GM23338 (cell line): ENCODE data around the gene MTRFR. TPM values are rescaled to one million over a fixed set of nuclear protein-coding genes. Genes with fewer than 3 reads are reported as not detected.
"Not testable (repeated sequence)": the region's sequence is repeated elsewhere in the genome, so short reads cannot be mapped to it uniquely, and the experiment has no call there.

ENCODE experiments used
- ATAC-seq: fragments of 200-7000 bp; cut with Tn5 transposase; 3 replicates; pipeline ENCODE4 v1.9.1; 2020
- DNase-seq: peaks from one replicate; pipeline ENCODE4 v3.0.0-alpha.2; 2015; ENCODE audit warnings: low spot score
- H2AFZ ChIP-seq: fragments of 200-600 bp; sonication (generic); 2 replicates; pipeline ENCODE4 v1.8.0; 2016; ENCODE audit warnings: antibody characterized with exemption, mild to moderate bottlenecking, moderate library complexity
- H3F3A ChIP-seq: fragments of 200-600 bp; sonication (generic); replicated peaks from 2 replicates; pipeline ENCODE4 v1.8.0; 2017; ENCODE audit warnings: antibody characterized with exemption, mixed run types, low read depth
- H3K27ac ChIP-seq: fragments of 200-600 bp; sonication (generic); 2 replicates; pipeline ENCODE4 v1.6.1; 2016; ENCODE audit warnings: low read depth
- H3K27me3 ChIP-seq: fragments of 200-600 bp; sonication (generic); 2 replicates; pipeline ENCODE4 v1.8.0; 2016; ENCODE audit warnings: mild to moderate bottlenecking, mixed run types, moderate library complexity; ENCODE audit not compliant: insufficient read depth
- H3K36me3 ChIP-seq: fragments of 200-600 bp; sonication (generic); 2 replicates; pipeline ENCODE4 v1.8.0; 2016; ENCODE audit warnings: mild to moderate bottlenecking; ENCODE audit not compliant: insufficient read depth
- H3K4me1 ChIP-seq: fragments of 200-600 bp; sonication (generic); 2 replicates; pipeline ENCODE4 v1.8.0; 2016; ENCODE audit warnings: mild to moderate bottlenecking, moderate library complexity; ENCODE audit not compliant: insufficient read depth
- H3K4me2 ChIP-seq: fragments of 200-600 bp; sonication (generic); 2 replicates; pipeline ENCODE4 v1.7.1; 2017; ENCODE audit warnings: mixed run types
- H3K4me3 ChIP-seq: fragments of 200-600 bp; sonication (generic); 2 replicates; pipeline ENCODE4 v1.6.1; 2016; ENCODE audit warnings: mixed run types
- H3K79me2 ChIP-seq: fragments of 200-600 bp; sonication (generic); replicated peaks from 2 replicates; pipeline ENCODE4 v1.8.0; 2017; ENCODE audit warnings: mild to moderate bottlenecking; ENCODE audit not compliant: insufficient read depth
- H3K9me2 ChIP-seq: fragments of 200-600 bp; sonication (generic); 2 replicates; pipeline ENCODE4 v1.8.0; 2017; ENCODE audit not compliant: insufficient read depth
- H4K20me1 ChIP-seq: fragments of 200-600 bp; sonication (generic); replicated peaks from 2 replicates; pipeline ENCODE4 v1.8.0; 2017; ENCODE audit warnings: mild to moderate bottlenecking; ENCODE audit not compliant: insufficient read depth
- H3K27ac Mint-ChIP-seq: 2 replicates; pipeline ENCODE4 v1.8.0; 2020; ENCODE audit warnings: inconsistent platforms, mild to moderate bottlenecking, moderate library complexity, mixed read lengths
- H3K27me3 Mint-ChIP-seq: 3 replicates; pipeline ENCODE4 v1.8.0; 2022; ENCODE audit warnings: low read depth, mild to moderate bottlenecking, moderate library complexity, mixed read lengths, inconsistent platforms; ENCODE audit not compliant: insufficient read depth, poor library complexity
- H3K36me3 Mint-ChIP-seq: 3 replicates; pipeline ENCODE4 v1.8.0; 2021; ENCODE audit warnings: low read depth, mild to moderate bottlenecking, inconsistent platforms, moderate library complexity, mixed read lengths
- H3K4me1 Mint-ChIP-seq: 3 replicates; pipeline ENCODE4 v1.8.0; 2020; ENCODE audit warnings: mild to moderate bottlenecking, inconsistent platforms, mixed read lengths
- H3K4me3 Mint-ChIP-seq: 3 replicates; pipeline ENCODE4 v1.8.0; 2021; ENCODE audit warnings: moderate library complexity, mild to moderate bottlenecking, inconsistent platforms, mixed read lengths
- H3K9me3 Mint-ChIP-seq: 3 replicates; pipeline ENCODE4 v1.8.0; 2020; ENCODE audit warnings: moderate library complexity, mild to moderate bottlenecking, inconsistent platforms, mixed read lengths
- CREB1 ChIP-seq: fragments of 250-450 bp; sonication (Bioruptor Pico); IDR thresholded peaks from 2 replicates; pipeline ENCODE4 v1.5.0; 2020; ENCODE audit warnings: low read depth, mild to moderate bottlenecking, moderate library complexity
- CTCF ChIP-seq, 2 experiments: fragments of 200-600 bp in 1 of 2; sonication (generic) in 1 of 2; conservative IDR thresholded peaks; 2 replicates each; pipeline versions ENCODE4 v1.5.1 to v1.6.1; 2016 to 2017; ENCODE audit warnings: antibody characterized with exemption in 2 of 2, low read depth in 2 of 2, mild to moderate bottlenecking in 2 of 2, moderate library complexity in 1 of 2
- EZH2 ChIP-seq: fragments of 200-600 bp; sonication (generic); IDR thresholded peaks from one replicate; pipeline ENCODE4 v1.8.0; 2017; ENCODE audit warnings: antibody characterized with exemption, mild to moderate bottlenecking, low read depth; ENCODE audit not compliant: unreplicated experiment
- NANOG ChIP-seq: IDR thresholded peaks from 2 replicates; pipeline ENCODE4 v1.6.1; 2016; ENCODE audit warnings: antibody characterized with exemption, borderline replicate concordance
- REST ChIP-seq: IDR thresholded peaks from one replicate; pipeline ENCODE4 v1.6.1; 2018; ENCODE audit warnings: antibody characterized with exemption; ENCODE audit not compliant: unreplicated experiment
- ZNF331 ChIP-seq: fragments of 250-450 bp; sonication (Bioruptor Pico); IDR thresholded peaks from 2 replicates; pipeline ENCODE4 v1.5.0; 2020; ENCODE audit warnings: low read depth, mild to moderate bottlenecking, moderate library complexity
- polyA plus RNA-seq: library from polyadenylated mRNA; unstranded; fragments of >200 nt; fragmentation: Nextera tagmentation; extraction: Ambion mirVana; gene quantifications from 2 replicates; pipeline ENCODE4 v1.2.1, GENCODE V29; 2016
- total RNA-seq: library from RNA; depleted of rRNA; stranded (reverse); fragments of >200 nt; shearing (Covaris generic); gene quantifications from 2 replicates; pipeline ENCODE4 v1.2.3, GENCODE V29; 2014

The MTRFR gene
- total and polyA plus RNA-seq, 2 experiments from 2014 or later, result 14.8 to 38.4 TPM

GRCh38 chr12:123245678-123246077, 12.4 kb downstream of the MTRFR start (continued):
- TF ChIP-seq REST, result no peak
- TF ChIP-seq ZNF331, result no peak
- no peak for TF ChIP-seq NANOG
- TF ChIP-seq CTCF (conservative IDR thresholded peaks at IDR 0.05; ENCODE audit: low read depth in 2 of 2), result no peak
- TF ChIP-seq EZH2, result no peak
- no peak for TF ChIP-seq CREB1 (CRISPR knock-in tag)

- H3K9me2 ChIP-seq, H3K27ac Mint-ChIP-seq, H4K20me1 ChIP-seq, H3K27ac ChIP-seq, H3K4me2 ChIP-seq, ATAC-seq, H3K27me3 Mint-ChIP-seq, H3K36me3 ChIP-seq, H3K4me1 ChIP-seq, H2AFZ ChIP-seq, DNase-seq, H3K27me3 ChIP-seq, H3F3A ChIP-seq, H3K4me3 Mint-ChIP-seq, H3K4me3 ChIP-seq: not testable (repeated sequence)
- Mint-ChIP-seq H3K9me3 (peaks cover 46% of the 10 kb centered on the region), H3K4me1 (peaks cover 17% of the 10 kb centered on the region), H3K36me3 (peaks cover 72% of the 10 kb centered on the region)
- peaks cover 67% of the 10 kb centered on the region for H3K79me2 ChIP-seq
Measured at GRCh38 chr12:123248129-123248528, 14.9 kb downstream of the MTRFR start.

- H3K79me2 ChIP-seq, result peaks cover 67% of the 10 kb centered on the region
- ATAC-seq, DNase-seq, H3K9me2 ChIP-seq, H3K4me3 Mint-ChIP-seq, H3K4me3 ChIP-seq, H3K27ac Mint-ChIP-seq, H3K27ac ChIP-seq, H3K27me3 Mint-ChIP-seq, H2AFZ ChIP-seq, H3K4me2 ChIP-seq, H3K4me1 ChIP-seq, H3K27me3 ChIP-seq: not testable (repeated sequence)
- Mint-ChIP-seq H3K4me1 (peaks cover 17% of the 10 kb centered on the region), H3K9me3 (peaks cover 46% of the 10 kb centered on the region), H3K36me3 (peaks cover 75% of the 10 kb centered on the region)
- H3K36me3 ChIP-seq, result 0 out of 2 replicates have a peak, but pooled peaks cover 10% of the 10 kb centered on the region
- peaks cover 14% of the 10 kb centered on the region; the same call in 1 of the 2 replicates for H3F3A ChIP-seq
- H4K20me1 ChIP-seq, result peaks cover 12% of the 10 kb centered on the region; the same call in 1 of the 2 replicates
Measured at GRCh38 chr12:123248996-123249741, 15.9 kb downstream of the MTRFR start.
